Common myeloid progenitor, CD34-positive (primary cell): Measurements from ENCODE around the gene VAPB.

Experiments used
- CTCF ChIA-PET: fragments of 350-600 bp; sonication (Branson Sonifier 250); formaldehyde crosslinking; loops from one replicate; lab custom pipeline; 2021; ENCODE audit warnings: antibody characterized with exemption; lab: Charles Lee
- POLR2A ChIA-PET: fragments of 350-600 bp; sonication (Branson Sonifier 250); formaldehyde crosslinking; loops from one replicate; lab custom pipeline; 2021; ENCODE audit warnings: antibody characterized with exemption; lab: Charles Lee
- DNase-seq, 3 donors: peaks; one replicate each; pipeline versions ENCODE4 v3.0.0 to v3.0.0-alpha.2; 2013
- H3K27ac ChIP-seq, 2 experiments: 1 replicate in 1 of 2; 2 replicates in 1 of 2; pipeline ENCODE4 v1.7.0; 2013; ENCODE audit warnings: inconsistent platforms in 2 of 2, low read length in 2 of 2, mild to moderate bottlenecking in 2 of 2, low read depth in 1 of 2, moderate library complexity in 1 of 2; ENCODE audit not compliant: severe bottlenecking in 2 of 2, insufficient read depth in 1 of 2, poor library complexity in 1 of 2
- H3K27me3 ChIP-seq, 5 experiments: replicated peaks in 2 of 5; 1 replicate in 3 of 5; 2 replicates in 2 of 5; pipeline versions ENCODE4 v1.6.1 to v1.7.0; 2013; ENCODE audit warnings: low read length in 4 of 5, mild to moderate bottlenecking in 2 of 5, moderate library complexity in 2 of 5, inconsistent platforms in 1 of 5; ENCODE audit not compliant: insufficient read depth in 5 of 5, control insufficient read depth in 4 of 5
- H3K36me3 ChIP-seq, 4 experiments: 1 replicate in 2 of 4; 2 replicates in 2 of 4; pipeline versions ENCODE4 v1.6.1 to v1.7.0; 2013; ENCODE audit warnings: low read length in 3 of 4, control low read depth in 1 of 4, mild to moderate bottlenecking in 1 of 4; ENCODE audit not compliant: control insufficient read depth in 4 of 4, insufficient read depth in 4 of 4
- H3K4me1 ChIP-seq, 4 experiments: 1 replicate in 3 of 4; 2 replicates in 1 of 4; pipeline versions ENCODE4 v1.6.1 to v1.7.1; 2013; ENCODE audit warnings: low read length in 3 of 4, mild to moderate bottlenecking in 3 of 4, control low read depth in 1 of 4, inconsistent platforms in 1 of 4, moderate library complexity in 1 of 4; ENCODE audit not compliant: control insufficient read depth in 4 of 4, insufficient read depth in 4 of 4; ENCODE audit errors: control extremely low read depth in 1 of 4
- H3K4me3 ChIP-seq, 7 experiments: 1 replicate in 4 of 7; 2 replicates in 3 of 7; pipeline versions ENCODE4 v1.5.1 to v1.7.0; 2013; ENCODE audit warnings: mild to moderate bottlenecking in 7 of 7, low read length in 6 of 7, moderate library complexity in 6 of 7, inconsistent platforms in 2 of 7, low read depth in 2 of 7, control low read depth in 1 of 7; ENCODE audit not compliant: insufficient read depth in 4 of 7, control insufficient read depth in 1 of 7; ENCODE audit errors: extremely low read depth in 1 of 7
- H3K9me3 ChIP-seq, 5 experiments: 1 replicate in 4 of 5; 2 replicates in 1 of 5; pipeline versions ENCODE4 v1.6.1 to v1.7.1; 2013; ENCODE audit warnings: low read length in 4 of 5, mild to moderate bottlenecking in 2 of 5, inconsistent platforms in 1 of 5, low read depth in 1 of 5, moderate library complexity in 1 of 5; ENCODE audit not compliant: control insufficient read depth in 4 of 5, insufficient read depth in 2 of 5; ENCODE audit errors: control extremely low read depth in 1 of 5
- WGBS: methylation state at CpG from one replicate; pipeline ENCODE4 v1.1.5; 2013; ENCODE audit not compliant: insufficient coverage; 5-methylcytosine and 5-hydroxymethylcytosine counted together

Gene VAPB

DNA sequence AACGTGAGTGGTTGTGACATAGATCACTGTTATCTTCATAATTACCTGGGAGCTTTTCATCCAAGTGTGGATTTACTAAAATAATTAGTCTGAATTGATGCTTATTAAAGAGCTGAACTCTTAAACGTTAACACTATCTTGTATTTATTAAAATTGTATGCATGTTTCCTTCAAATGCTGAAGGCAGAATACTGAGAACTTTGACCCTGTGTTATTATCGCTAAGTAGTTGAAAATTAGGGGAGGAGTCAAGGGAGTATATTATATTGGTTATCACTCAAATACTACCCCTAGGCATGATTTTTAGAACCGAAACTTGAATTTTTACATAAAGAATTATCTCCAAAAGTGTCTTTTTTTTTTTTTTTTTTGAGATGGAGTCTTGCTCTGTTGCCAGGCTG lies 5.8 kb downstream of the VAPB start:
- Histone ChIP-seq H3K27ac (no peak overlapping the region), H3K27me3 (no peaks in the 10 kb centered on the region), H3K36me3 (peaks cover 0 to 33% (median 7%) of the 10 kb centered on the region in 4 experiments), H3K9me3 (no peaks in the 10 kb centered on the region), H3K4me3 (no peak overlapping the region), H3K4me1 (peaks cover 8 to 21% (median 11%) of the 10 kb centered on the region in 4 experiments)
- CTCF ChIA-PET: no interaction called here
- no peak for DNase-seq
- POLR2A ChIA-PET: no interaction called here
- WGBS: 100% methylated on average over 1 of the region's 4 CpGs

DNA sequence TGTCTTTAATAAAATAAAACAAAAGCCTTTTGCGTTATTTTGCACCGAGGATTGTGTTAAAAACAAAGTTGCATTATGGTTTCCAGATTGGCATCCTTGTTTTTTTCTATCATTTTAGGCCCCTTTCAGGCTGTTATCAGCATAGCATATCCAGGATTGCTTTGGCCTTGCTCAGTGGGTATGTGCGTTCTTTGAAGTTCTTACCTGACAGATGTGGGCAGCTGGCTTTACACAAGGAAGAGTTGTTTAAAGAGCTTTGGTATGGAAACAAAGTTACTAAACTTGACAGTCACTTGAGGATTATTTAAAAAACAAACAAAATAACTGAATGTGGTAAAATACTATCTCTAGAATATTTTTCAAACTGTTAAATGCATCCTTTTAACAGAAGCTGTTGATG lies 6.6 kb downstream of the VAPB start:
- DNase-seq: no peak
- Histone ChIP-seq H3K36me3 (peaks cover 0 to 33% (median 7%) of the 10 kb centered on the region in 4 experiments), H3K4me1 (peaks cover 2 to 15% (median 4%) of the 10 kb centered on the region in 4 experiments), H3K4me3 (no peak overlapping the region), H3K9me3 (no peaks in the 10 kb centered on the region), H3K27ac (no peak overlapping the region), H3K27me3 (no peaks in the 10 kb centered on the region)
- ChIA-PET POLR2A (no interaction called here), CTCF (interaction anchor here (0.6 to 1.0 kb wide), 2 partner anchors 179 to 1013 kb away, joined by 3 read pairs; no protein-coding TSS in a partner anchor)
- WGBS: 100% methylated on average over 2 of the region's 3 CpGs

DNA sequence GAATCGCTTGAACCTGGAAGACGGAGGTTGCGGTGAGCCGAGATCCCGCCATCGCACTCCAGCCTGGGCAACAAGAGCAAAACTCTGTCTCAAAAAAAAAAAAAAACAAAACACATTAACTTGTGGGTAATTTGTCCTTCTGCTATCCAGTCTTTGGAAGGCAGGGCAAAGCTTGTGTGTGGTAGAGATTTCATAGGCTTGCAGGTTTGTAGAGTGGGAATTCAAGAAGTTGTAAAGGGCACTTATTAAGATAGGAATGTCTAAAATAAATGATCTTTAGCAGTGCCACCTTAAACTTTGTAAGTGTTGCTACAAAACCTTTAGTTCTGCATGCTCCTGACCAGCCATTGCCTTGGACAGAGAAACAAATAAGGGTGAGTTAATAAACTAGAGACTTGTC lies 8.4 kb downstream of the VAPB start:
- H3K4me3 ChIP-seq: no peak overlapping the region
- peaks cover 0 to 12% (median 3%) of the 10 kb centered on the region in 4 experiments for H3K4me1 ChIP-seq
- no peaks in the 10 kb centered on the region for H3K9me3 ChIP-seq
- no peaks in the 10 kb centered on the region for H3K27me3 ChIP-seq
- no CpG with 5 or more reads among the region's 6 CpGs for WGBS
- POLR2A ChIA-PET: no interaction called here
- no peak for DNase-seq
- CTCF ChIA-PET: no interaction called here
- peaks cover 0 to 20% (median 2%) of the 10 kb centered on the region in 4 experiments for H3K36me3 ChIP-seq
- no peak overlapping the region for H3K27ac ChIP-seq

DNA sequence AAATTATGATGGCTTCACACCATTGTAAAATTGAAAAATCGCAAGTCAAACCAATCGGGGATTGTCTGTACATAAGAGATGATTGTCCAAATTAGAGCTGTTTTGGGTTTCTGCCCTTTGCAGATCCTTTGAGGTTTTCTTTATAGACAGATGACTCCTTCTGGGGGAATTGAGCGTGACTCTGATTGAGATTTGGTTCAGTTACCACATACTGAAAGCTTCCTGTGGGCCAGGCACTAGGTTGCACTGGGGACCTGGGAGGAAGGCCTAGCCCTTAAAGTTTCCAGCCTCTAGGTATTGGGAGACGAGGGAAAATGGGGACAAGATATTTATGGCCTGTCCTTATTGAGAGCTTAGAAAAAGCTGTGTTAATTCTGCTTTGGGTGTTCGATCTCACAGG lies 9.2 kb downstream of the VAPB start:
- H3K27ac ChIP-seq: no peak overlapping the region
- DNase-seq: no peak
- H3K4me1 ChIP-seq: peaks cover 0 to 12% (median 3%) of the 10 kb centered on the region in 4 experiments
- POLR2A ChIA-PET: no interaction called here
- WGBS: 94% methylated on average over 5 of the region's 5 CpGs
- H3K9me3 ChIP-seq: no peaks in the 10 kb centered on the region
- no peaks in the 10 kb centered on the region for H3K27me3 ChIP-seq
- H3K4me3 ChIP-seq: no peak overlapping the region
- H3K36me3 ChIP-seq: peaks cover 0 to 17% (median 2%) of the 10 kb centered on the region in 4 experiments
- CTCF ChIA-PET: interaction anchor here (1.3 kb wide), 1 partner anchor 9 kb away, joined by 3 read pairs; no protein-coding TSS in a partner anchor

DNA sequence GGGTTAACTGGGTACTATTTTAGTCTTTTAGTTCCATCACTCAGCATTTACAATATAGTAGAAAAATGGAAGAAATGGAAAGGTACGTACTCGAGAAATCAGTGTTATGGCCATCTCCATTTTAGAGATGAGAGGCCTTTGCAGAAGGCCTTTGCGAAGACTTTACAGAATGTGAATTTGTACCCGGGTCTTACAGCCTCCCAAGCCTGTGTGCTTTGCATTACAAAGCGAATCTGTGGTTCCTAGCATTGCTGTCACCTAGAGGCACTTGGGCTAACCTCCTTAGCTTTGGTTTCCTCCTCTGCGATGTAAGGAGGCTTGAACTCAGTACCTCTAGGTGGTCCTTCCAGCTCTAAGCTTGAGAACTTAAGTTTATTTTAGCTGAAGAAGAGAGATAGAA lies 10.9 kb downstream of the VAPB start:
- ChIA-PET CTCF (interaction anchor here (1.3 kb wide), 1 partner anchor 9 kb away, joined by 4 read pairs; no protein-coding TSS in a partner anchor), POLR2A (no interaction called here)
- DNase-seq: no peak
- no peaks in the 10 kb centered on the region for H3K27me3 ChIP-seq
- peaks cover 0 to 15% (median 2%) of the 10 kb centered on the region in 4 experiments for H3K36me3 ChIP-seq
- WGBS: 95% methylated on average over 6 of the region's 6 CpGs
- H3K4me3 ChIP-seq: no peak overlapping the region
- H3K4me1 ChIP-seq: peaks cover 0 to 12% (median 3%) of the 10 kb centered on the region in 4 experiments
- H3K9me3 ChIP-seq: no peaks in the 10 kb centered on the region
- H3K27ac ChIP-seq: no peak overlapping the region

DNA sequence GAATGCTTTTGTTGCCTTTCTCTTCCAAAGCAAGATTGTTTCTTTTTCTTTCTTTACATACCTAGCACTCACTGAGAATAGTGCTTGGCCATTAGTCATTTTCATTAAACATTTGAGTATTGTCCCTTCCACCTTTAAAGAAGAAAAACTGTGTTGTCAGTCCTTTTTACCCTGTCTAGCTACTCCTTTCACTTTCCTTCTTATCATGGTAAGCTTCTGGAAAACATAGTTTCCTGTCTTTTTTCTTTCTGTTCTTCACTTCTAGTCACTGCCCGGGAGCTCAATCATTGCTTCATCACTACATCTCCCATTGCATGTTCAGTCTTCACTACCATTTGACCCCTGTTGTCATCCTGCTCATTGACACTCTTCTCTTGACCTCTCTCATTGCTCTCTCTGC lies 12.1 kb downstream of the VAPB start:
- H3K4me1 ChIP-seq: peaks cover 0 to 12% (median 3%) of the 10 kb centered on the region in 4 experiments
- no peaks in the 10 kb centered on the region for H3K9me3 ChIP-seq
- CTCF ChIA-PET: interaction anchor here (1.0 to 1.2 kb wide), 2 partner anchors 86 to 1053 kb away, joined by 3 to 5 read pairs; no protein-coding TSS in a partner anchor
- DNase-seq: peak in 2 of 3 donors; percentile 36 to 55
- WGBS: 0% methylated on average over 1 of the region's 1 CpG
- H3K36me3 ChIP-seq: peaks cover 0 to 12% (median 2%) of the 10 kb centered on the region in 4 experiments
- POLR2A ChIA-PET: interaction anchor here (1.1 kb wide), 1 partner anchor 114 kb away, joined by 3 read pairs; no protein-coding TSS in a partner anchor
- no peak overlapping the region for H3K27ac ChIP-seq
- H3K4me3 ChIP-seq: no peak overlapping the region
- no peaks in the 10 kb centered on the region for H3K27me3 ChIP-seq

DNA sequence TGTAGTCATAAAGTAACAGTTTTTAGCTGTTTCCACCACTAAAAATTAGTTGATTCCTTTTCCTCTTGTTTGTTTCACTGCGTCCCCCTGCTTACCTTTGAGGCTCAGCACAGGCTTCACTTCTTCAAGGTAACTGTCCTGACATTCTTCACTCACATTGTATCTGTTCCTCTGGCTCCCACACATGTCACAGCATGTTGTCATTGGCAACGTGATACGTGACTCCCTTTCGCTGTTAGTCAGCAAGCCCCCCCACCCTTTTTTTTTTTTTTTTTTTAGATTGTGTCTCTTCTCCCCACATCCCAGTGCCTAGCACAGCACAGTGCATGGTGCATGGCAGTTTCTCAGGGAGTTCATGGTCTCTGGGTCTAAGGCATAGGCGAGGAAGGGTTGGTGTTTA lies 13.3 kb downstream of the VAPB start:
- no peaks in the 10 kb centered on the region for H3K27me3 ChIP-seq
- H3K9me3 ChIP-seq: no peaks in the 10 kb centered on the region
- ChIA-PET POLR2A (interaction anchor here (1.1 kb wide), 1 partner anchor 115 kb away, joined by 3 read pairs; no protein-coding TSS in a partner anchor), CTCF (interaction anchor here (1.0 kb wide), 1 partner anchor 87 kb away, joined by 3 read pairs; no protein-coding TSS in a partner anchor)
- WGBS: 100% methylated on average over 2 of the region's 5 CpGs
- peaks cover 0 to 16% (median 7%) of the 10 kb centered on the region in 4 experiments for H3K4me1 ChIP-seq
- H3K27ac ChIP-seq: no peak overlapping the region
- no peak overlapping the region for H3K4me3 ChIP-seq
- peaks cover 0 to 9% (median 2%) of the 10 kb centered on the region in 4 experiments for H3K36me3 ChIP-seq
- DNase-seq: no peak
